Measurements from ENCODE around the gene PRKG1.

- no peak for TF ChIP-seq EZH2 (IDR thresholded peaks at IDR 0.05; ENCODE audit: borderline replicate concordance, low read length)
- TF ChIP-seq CTCF (conservative IDR thresholded peaks at IDR 0.05 in 1 of 2, IDR thresholded peaks at IDR 0.05 in 1 of 2; ENCODE audit: extremely low read depth in 1 of 2, insufficient read depth in 1 of 2, low read depth in 1 of 2, low read length in 2 of 2) = no peak
Measured at GRCh38 chr10:51804866-51805265, 730.6 kb downstream of the PRKG1 start.
